Stimulated activated CD8-positive, alpha-beta memory T cell treated with anti-CD3 and anti-CD28 coated beads, Interleukin-4, amount 100 ng/mL, for 48 hours (primary cell): ENCODE results near the gene ENTPD2.

ENCODE experiments used
- DNase-seq: peaks from one replicate; pipeline ENCODE4 v3.0.0-alpha.2; 2020

ENTPD2 gene

DNA sequence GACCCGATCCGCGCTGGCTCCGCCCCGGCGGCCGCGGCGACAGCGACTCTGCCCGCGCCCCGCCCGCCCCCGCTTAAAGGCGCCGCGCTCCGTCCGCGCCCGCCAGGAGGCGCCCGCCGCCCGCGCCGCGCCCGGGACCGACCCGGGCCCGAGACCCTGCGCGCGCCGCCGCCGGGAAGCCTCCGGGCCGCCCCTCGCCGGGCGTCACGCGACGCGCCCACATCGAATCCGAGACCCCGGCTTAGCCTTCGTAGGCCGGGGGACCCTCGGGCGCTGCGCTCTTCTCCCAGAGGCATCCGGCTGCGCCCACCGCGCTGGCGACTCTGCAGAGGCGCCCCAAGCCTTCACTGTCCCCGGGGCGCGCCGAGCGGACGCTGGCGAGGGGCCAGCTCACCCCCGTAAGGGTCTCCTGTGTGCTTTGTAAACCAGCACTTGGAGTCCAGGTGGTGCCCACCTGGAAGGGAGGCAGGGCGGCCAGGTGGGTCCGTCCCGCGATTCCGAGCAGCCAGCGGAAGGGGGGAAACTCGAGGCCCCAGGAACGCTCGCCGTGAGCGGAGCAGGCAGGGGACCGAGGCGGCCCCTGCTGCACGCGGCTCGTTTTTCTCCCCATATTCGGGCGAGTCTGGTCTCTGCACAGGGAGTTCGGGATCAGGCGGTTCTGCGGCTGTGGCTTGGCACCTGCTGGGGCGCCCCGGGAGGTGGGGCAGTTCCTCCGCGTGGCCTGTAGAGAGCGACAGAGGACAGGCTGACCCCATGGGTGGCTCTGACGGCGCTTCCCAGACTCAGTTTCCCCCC is 25.4 kb downstream of the ENTPD2 start:
- DNase-seq: peak; percentile 79

GRCh38 chr9:137027369-137028262 is 26.2 kb downstream of the ENTPD2 start, which contains the start of gene ABCA2:
TSS of gene ABCA2 (minus strand) at chr9:137028237. CDS start at chr9:137028140, 97 bp downstream.
- no peak for DNase-seq

- DNase-seq: no peak
These were observed 27.0 kb downstream of the ENTPD2 start for GRCh38 chr9:137026828-137027227.

DNA sequence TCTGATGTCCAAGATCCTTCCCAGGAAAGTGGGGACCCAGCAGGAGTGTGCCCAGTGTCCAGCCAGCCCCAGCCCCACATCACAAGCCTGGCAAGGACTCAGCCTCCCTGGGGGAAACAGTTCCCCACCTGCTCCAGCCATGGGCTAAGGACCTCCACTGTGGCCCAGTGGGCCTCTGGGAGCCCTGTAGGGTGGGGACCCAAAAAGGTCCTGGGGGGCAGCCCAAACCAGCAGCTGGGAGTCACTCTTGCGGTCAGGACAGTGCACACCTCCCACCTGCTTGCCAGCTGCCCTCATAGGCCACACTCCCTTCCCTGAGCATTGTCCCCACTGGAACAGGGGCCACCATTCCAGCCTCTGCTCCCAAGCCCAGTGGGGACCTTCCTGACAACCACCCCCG is 27.5 kb downstream of the ENTPD2 start:
- DNase-seq: no peak

DNA sequence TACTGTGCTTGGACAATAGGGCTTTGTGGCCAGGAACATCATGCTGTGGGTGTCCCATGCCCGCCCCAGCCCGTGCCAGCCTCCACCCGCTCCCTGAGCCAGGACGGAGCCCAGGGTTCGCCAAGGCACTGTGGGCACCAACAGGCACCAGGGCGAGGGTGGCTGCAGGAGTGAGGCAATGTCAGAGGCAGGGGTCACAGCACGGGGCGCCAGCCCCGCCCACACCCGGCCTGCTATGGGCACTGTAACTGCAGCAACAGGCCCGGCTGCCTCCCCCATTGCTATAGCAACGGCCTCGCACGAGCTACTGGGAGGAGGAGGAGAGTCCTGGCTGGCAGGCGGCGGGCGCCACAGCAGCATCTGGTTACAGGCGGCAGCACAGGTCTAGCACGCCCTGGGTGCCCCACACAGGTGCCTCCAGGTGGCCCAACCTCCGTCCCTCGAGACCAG is 28.3 kb downstream of the ENTPD2 start:
- DNase-seq: no peak

- DNase-seq: no peak
These were observed 30.3 kb downstream of the ENTPD2 start for GRCh38 chr9:137023583-137023991.

DNA sequence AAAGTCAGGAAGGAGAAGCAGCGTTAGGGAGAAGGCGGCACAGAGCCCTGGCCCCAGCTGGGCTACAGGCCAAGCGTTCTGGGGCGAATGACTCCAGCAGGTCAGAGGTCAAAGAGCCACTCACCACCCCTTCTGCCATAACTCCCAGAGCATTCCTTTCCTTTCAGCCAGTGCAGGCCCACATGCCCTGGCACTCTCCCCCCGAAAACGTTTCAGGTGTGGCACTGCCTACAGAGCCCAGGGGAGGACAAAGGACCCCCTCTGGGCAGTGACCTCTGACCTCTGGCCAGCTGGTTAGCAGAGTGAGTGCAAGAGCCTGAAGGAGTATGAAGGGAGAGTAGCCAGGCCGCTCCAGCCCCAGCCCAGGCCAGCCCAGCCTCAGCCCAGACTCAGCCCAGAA is 30.7 kb downstream of the ENTPD2 start:
- DNase-seq: no peak

DNA sequence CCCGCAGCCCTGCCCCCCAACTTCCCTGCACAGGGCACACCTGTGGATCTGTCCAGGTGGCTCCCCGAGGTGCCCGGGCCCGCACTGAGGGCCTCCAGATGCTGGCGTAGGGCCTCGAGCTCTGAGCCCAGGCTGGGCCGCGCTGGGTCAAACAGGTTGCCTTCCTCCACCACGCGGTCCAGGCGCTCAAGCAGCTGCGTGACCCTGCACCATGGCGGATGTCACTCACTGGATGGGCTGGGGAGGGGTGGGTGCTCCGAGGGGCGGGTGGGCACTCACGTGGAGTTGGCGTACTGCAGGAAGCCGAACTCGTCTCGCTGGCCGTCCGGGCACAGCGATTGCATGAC is 31.2 kb downstream of the ENTPD2 start:
- no peak for DNase-seq

DNA sequence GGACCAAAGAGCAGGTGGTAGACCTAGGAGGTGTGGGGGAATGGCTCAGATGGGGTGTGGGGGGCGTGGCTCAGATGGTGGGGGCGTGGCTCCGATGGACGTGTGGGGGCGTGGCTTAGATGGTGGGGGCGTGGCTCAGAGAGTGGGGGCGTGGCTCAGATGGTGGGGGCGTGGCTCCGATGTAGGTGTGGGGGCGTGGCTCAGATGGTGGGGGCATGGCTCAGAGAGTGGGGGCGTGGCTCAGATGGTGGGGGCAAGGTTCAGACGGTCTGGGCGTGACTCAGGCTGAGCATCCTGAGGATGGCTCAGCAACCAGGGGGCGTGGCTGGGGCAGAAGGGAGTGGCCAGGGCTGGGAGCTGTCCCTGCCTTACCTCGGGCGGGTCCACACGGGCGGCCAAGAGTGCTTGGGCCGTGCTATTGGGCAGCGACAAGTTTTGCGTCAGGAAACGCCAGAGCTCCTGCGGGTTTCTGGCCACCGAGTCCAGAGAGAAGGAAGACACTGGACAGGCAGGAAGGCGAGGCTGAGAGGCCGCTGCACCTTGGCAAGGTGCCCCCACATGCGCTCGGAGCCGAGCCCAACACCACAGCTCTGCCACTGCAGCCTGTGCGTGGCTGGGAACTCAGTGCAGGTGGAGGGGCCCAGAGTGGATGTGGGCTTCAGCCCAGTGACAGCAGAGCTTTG is 31.7 kb downstream of the ENTPD2 start:
- DNase-seq: peak; percentile 91

DNA sequence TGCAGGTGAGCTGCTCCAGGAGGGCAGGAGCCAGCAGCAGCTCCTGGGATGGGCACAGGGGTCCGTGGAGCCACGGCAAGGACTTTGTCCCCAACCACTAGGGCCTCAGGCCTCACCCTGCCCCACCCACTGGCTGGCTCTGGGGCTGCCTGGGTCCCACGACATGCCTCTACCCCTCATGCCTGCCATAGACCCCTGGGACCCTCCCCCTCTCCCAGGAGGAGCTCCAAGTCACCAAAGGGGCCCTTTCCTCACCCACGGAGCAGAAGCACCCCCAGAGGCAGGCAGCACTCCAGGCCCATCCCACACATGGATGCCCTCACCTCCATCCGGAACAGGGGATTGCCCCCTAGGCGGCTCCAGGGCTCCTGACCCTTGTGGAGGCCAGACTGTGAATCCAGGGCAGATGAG is 32.3 kb downstream of the ENTPD2 start:
- no peak for DNase-seq

DNA sequence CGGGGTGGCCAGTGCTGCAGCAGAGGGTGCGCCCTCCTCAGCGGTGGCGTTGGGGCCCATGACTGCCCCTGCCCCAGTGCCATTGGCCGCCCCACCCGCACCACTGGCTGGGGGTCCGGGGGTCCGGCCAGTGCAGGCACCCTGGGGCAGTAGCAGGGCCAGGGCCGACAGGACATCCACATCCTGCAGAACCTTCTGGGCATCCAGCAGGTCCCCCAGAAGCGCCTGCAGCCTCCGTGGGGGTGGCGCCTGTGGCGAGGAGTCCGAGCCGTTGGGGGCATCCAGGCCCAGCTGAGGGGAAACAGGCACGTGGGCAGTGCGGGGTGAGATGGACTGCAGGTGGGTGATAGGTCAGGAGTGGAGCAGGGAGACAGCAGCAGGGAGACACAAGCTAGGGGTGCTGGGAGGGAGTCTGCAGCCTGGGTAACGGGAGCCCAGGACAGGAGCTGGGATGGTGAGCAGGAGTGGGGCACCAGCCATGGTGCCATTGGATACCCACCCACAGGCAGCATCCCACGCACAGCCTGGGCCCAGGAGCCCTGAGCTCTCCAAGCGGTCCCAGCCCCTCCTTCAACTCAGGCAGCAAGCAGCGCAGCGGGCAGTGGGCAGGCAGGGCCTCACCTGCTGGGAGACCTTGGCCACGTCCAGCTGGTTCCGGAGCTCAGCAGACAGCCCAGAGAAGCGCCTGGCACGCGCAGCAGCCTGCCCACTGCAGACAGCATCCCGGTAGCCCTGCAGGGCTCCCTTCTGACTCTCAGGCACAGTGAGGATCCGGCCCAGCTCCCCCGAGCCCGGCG is 32.9 kb downstream of the ENTPD2 start:
- DNase-seq: no peak

GRCh38 chr9:137019891-137020683 is 33.8 kb downstream of the ENTPD2 start:
- DNase-seq: no peak

DNA sequence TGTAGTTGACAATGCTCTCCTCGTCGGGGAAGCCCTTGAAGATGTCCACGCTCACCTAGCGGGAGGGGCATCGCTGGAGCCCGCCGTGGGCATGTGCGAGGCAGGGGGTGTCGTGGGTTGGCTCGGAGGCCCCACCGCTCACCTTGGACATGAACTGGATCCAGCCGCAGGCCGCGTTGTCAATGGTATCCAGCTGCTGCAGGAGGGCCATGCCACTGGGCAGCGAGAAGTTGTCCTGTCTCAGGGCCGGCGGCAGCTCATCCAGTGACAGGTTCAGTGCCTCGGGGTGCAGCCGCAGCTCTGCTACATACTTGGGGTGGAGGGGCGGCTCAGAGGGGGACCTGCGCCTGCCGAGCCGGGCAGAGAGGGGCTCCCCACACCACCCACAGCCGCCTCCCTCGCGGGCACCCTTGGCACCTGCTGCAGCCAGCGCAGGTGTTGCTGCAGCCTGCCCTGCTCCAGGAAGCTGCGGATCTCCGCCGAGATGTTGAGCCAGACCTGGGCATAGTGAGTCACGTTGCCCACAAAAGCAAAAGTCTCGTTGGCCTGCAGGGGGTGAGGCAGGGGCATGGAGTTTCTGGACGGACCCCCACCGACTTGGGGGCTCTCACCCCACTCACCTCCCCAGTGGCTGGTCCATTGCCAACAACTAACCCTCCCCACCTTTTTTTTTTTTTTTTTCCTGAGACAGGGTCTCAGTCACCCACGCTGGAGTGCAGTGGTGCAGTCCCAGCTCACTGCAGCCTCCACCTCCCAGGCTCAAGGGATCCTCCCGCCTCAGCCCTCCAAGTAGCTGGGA is 34.9 kb downstream of the ENTPD2 start:
- DNase-seq: no peak

DNA sequence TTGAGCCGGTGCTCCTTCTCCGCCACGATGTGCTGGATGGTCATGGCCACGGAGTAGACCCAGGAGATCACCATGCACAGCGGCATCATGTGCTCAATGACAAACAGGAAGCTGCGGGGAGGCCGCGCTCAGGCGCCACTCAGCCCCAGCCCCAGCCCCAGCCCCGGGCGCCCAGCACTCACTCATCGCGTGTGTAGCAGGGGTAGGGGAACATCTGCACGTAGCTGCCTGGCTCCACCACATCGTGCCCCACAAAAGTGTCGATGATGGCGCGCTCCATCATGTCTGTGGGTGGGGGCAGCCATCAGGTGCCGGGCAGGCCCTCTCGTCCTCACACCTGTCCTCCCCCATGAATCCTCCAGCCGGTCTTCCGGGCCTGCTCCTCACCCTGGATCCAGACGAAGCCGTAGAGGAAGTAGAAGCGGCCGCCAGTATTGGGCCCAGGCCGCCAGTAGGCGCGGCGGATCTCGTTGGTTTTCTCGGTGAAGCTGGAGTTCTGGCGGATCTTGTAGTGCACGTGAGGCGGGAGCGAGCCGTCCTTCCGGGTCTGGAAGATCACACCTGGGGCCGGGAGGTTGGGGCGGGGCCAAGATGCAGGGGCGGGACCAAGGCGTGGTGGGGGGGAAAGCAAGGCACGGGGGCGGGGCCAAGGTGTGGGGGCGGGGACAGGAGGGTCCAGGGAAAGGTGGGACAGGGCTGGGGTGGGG is 35.9 kb downstream of the ENTPD2 start:
- DNase-seq: no peak

GRCh38 chr9:137017071-137017470 is 36.8 kb downstream of the ENTPD2 start:
- DNase-seq: no peak

- DNase-seq: no peak
These were observed 37.4 kb downstream of the ENTPD2 start for GRCh38 chr9:137016436-137016835.

GRCh38 chr9:137015976-137016375 is 37.9 kb downstream of the ENTPD2 start:
- DNase-seq: no peak

- no peak for DNase-seq
These were observed 38.3 kb downstream of the ENTPD2 start for GRCh38 chr9:137015540-137015930.

DNA sequence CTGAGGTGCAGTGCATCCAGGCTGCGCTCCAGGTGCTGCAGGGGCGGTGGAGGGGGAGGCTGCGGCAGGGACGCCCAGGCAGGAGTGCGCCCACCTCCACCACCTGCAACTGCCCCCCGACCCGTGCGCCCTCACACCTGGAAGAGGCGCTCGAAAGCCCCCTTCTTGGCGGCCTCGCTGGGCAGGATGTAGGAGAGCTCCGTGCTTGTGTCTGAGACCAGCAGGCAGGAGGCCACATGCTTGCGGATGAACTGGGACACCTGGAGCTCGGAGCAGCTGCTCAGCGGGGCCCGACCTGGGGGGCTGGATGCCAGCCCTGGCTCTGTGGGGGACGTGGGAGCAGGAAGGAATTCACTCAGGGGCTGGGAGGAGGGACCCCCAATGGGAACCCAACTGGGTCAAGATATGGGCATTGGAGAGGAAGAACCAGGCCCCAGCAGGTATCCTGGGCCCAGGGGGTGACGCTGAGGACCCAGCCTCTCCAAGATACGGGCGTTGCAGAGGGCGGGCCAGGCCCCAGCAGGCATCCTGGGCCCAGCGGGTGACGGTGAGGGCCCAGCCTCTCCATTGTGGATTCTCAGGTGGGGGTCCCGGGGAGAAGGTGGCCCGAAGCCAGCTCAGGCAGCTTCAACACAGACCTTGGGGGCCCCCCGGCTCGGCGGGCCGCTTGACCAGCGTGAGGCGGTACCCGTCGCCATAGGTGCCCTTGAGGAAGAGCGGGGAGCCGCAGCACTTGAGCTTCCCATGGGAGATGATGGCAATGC is 38.9 kb downstream of the ENTPD2 start:
- DNase-seq: no peak
